Astrocyte (in vitro differentiated cells and primary cell): ENCODE measurements around the gene WNT3A.

ENCODE experiments used
- CTCF ChIP-seq: IDR thresholded peaks from 2 replicates; pipeline ENCODE4 v1.5.1; 2011; ENCODE audit warnings: low read depth, mild to moderate bottlenecking, inconsistent platforms, low read length, moderate library complexity; ENCODE audit not compliant: insufficient read depth
- EZH2 ChIP-seq: IDR thresholded peaks from 2 replicates; pipeline ENCODE4 v1.6.1; 2012; ENCODE audit warnings: mild to moderate bottlenecking, low read length, inconsistent platforms; ENCODE audit not compliant: insufficient read depth

- TF ChIP-seq CTCF (no peak), EZH2 (no peak)
Measured at GRCh38 chr1:228065543-228066347, 58.9 kb downstream of the WNT3A start.
